GM21737 (cell line): ENCODE measurements around the gene ADCY10.
"Not testable (repeated sequence)": the region's sequence is repeated elsewhere in the genome, so short reads cannot be mapped to it uniquely, and the experiment has no call there.

Source experiments
- ATAC-seq: cut with Tn5 transposase; IDR thresholded peaks from one replicate; pipeline ENCODE4 v1.9.1; 2021; ENCODE audit warnings: mild to moderate bottlenecking, moderate library complexity; ENCODE audit not compliant: unreplicated experiment

Gene ADCY10

GRCh38 chr1:167893798-167894197, 20.1 kb downstream of the ADCY10 start:
- ATAC-seq, result no peak

GRCh38 chr1:167890400-167890799, 23.5 kb downstream of the ADCY10 start:
- ATAC-seq, result no peak

- ATAC-seq, result not testable (repeated sequence)
Observed at GRCh38 chr1:167887187-167887586, 26.7 kb downstream of the ADCY10 start.

DNA sequence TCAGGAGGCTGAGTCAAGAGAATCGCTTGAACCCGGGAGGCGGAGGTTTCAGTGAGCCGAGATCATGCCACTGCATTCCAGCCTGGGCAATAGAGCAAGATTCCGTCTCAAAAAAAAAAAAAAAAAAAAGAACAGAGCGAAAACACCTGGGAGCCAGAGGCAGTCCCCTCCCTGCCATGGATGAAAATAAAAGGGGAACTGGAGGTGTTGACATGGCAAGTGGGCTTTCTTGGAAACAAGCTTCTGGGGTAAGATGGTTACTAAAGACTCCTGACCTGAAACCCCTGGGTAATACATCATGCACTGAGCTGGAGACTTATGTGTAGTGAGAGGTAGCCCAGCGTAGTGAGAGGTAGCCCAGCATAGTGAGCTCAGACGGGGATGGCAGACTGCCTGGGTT, 31.6 kb downstream of the ADCY10 start:
- no peak for ATAC-seq

DNA sequence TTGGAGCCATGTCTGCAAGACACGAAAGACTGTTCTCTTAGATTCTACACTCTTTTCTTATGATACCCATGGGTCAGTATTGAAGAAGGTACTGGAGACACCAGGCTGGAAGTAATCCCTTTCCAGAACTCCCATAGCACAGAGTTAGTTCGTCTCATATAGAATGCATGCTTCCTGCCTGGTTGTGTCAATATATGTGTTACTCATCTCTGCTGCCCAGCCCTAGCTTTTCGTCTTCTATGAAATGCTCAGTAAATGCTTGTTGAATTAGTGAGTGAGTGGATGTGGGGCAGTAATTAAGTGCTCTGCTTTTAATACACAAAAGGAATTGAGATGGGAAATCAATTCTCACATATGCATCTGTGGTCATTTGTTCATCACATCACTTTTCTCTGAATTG, 32.1 kb downstream of the ADCY10 start:
- ATAC-seq, result no peak

DNA sequence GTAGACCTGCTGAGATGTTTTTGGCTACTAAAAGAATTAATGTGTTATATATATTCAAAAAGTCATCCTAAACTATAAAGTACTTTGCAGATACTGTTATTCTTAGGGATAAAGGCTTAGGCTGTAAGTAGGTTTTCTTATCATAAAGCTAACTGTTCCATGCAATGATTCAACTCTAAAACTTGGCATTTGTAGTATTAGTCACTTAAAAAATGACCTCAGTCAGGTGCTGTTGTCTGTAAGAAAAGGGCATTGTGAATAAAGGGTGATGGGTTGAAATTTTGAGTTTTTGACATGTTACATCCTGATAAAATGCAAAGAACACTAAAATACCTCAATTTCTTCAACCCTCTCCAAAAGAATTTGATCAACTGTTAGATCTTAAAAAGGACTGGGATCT, 32.9 kb downstream of the ADCY10 start:
- ATAC-seq, result no peak

- ATAC-seq, result no peak
Observed at GRCh38 chr1:167880580-167881021, 33.3 kb downstream of the ADCY10 start.

GRCh38 chr1:167879508-167879907, 34.4 kb downstream of the ADCY10 start:
- ATAC-seq, result no peak

GRCh38 chr1:167878372-167879160, 35.4 kb downstream of the ADCY10 start:
- no peak for ATAC-seq

- no peak for ATAC-seq
Observed at GRCh38 chr1:167876597-167877175, 37.2 kb downstream of the ADCY10 start.

DNA sequence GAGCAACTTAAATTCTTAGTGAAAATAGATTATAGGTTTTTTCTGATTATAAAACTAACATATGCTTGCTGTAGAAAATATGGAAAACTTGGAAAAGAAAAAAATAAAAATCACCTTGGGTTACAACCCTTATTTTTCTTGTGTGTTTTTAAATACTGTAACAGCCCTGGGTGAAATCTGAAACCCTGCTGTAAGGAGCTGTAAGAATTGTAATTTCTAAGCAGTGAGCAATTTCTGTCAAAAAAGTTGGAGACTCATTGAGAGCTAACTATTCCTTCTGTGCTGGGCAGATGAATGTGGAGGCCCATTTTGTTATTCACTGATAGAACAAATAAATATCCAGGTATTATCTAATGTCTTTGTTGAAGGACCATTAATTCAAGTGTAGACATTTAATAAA, 42.6 kb downstream of the ADCY10 start:
- no peak for ATAC-seq

DNA sequence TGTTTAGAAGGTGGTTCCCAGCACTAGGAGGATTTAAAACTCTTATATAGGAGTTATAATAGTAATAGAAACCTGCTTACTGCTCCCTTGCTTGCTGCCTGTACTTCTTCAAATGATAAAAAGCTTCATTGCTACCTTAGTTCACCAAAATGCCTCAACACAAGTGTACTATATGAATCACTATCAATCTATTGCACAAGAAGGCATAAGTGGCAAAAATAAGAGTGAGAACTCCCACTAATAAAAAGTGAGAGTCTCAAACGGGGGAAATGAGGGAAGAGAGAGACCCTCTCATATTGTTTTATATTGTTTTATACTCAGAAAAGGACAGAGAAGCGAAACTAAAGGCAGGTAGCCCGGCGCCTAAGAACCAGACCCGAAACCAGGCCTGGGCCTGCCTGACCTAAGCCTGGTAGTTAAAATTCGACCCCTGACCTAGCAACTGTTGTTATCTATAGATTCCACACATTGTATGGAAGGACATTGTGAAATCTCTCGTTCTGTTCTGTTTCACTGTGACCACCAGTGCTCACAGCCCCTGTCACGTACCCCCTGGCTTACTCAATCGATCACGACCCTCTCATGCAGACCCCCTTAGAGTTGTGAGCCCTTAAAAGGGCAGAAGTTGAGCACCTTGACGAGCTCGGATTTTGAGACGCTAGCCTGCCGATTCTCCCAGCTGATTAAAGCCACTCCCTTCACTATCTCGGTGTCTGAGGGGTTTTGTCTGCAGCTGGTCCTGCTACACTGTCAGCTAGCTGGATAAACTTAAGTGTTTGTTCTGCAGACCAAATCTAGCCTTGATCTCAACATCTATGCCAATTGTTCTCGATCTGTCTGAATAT, 44.6 kb downstream of the ADCY10 start:
- not testable (repeated sequence) for ATAC-seq

- ATAC-seq, result not testable (repeated sequence)
Observed at GRCh38 chr1:167866739-167867414, 47.1 kb downstream of the ADCY10 start.

DNA sequence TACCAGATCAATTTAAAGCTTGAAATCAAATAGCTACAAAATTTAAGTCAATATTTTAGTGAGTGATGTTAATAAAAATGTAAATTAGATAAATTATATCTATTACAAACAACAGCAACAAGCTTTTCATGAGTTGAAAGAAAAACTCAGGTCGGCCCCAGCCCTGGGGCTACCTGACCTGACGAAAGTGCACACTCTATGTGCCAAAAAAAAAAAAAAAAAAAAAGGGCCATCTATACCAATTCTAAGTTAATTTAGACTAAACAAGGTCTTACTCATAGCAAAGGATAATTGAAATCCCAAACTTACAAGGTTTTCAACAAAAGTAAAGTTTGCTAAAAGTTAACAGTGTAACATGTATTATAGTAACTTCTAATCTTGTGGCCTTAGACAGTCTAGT, 47.6 kb downstream of the ADCY10 start:
- not testable (repeated sequence) for ATAC-seq

GRCh38 chr1:167865804-167866308, 48.1 kb downstream of the ADCY10 start:
- not testable (repeated sequence) for ATAC-seq

GRCh38 chr1:167865193-167865592, 48.7 kb downstream of the ADCY10 start:
- not testable (repeated sequence) for ATAC-seq

- ATAC-seq, result no peak
Observed at GRCh38 chr1:167864392-167865032, 49.4 kb downstream of the ADCY10 start.

DNA sequence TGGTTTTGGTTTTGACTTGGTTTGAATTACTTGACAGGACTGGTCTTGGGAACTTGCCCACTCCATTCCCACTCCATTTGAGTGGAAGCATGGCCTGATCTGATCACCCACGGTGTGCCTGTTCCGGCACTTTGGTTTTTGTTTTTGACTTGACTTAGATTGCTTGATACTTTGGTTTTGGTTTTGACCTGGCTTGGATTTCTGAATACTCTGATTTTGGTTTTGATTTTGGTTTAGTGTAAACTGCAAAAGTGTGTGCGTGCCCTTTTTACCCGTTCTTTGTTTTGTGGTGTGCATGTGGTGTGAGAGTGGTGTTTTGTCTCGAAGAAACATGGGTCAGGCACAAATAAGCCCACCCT, 50.0 kb downstream of the ADCY10 start:
- no peak for ATAC-seq

DNA sequence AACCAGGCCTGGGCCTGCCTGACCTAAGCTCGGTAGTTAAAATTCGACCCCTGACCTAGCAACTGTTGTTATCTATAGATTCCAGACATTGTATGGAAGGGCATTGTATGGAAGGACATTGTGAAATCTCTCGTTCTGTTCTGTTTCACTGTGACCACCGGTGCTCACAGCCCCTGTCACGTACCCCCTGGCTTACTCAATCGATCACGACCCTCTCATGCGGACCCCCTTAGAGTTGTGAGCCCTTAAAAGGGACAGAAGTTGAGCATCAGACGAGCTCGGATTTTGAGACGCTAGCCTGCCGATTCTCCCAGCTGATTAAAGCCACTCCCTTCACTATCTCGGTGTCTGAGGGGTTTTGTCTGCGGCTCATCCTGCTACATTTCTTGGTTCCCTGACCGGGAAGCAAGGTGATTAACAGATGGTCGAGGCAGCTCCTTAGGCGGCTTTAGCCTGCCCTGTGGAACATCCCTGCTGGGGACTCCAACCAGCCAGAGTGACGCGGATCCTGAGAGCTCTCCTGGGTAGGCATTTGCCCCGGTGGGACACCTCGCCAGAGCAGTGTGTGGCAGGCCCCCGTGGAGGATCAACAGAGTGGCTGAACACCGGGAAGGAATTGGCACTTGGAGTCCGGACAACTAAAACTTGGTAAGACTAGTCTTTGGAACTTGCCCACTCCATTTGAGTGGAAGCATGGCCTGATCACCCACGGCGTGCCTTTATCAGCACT, 50.6 kb downstream of the ADCY10 start:
- not testable (repeated sequence) for ATAC-seq
